NCI-H82 treated with DMSO at 0.1 percent for 48 hours (cell line): ENCODE data around the gene TRIM67.
A peak's percentile ranks its signal among the peaks of the same experiment; 100 is the strongest.
"Not testable (repeated sequence)": the region's sequence is repeated elsewhere in the genome, so short reads cannot be mapped to it uniquely, and the experiment has no call there.

Experiments
- DNase-seq: peaks from one replicate; lab custom pipeline; 2025; ENCODE audit not compliant: unreplicated experiment; lab: John Stamatoyannopoulos, UW

TRIM67 gene

GRCh38 chr1:231203259-231204057 is 41.6 kb downstream of the TRIM67 start:
- no peak for DNase-seq

GRCh38 chr1:231206856-231207255 is 45.0 kb downstream of the TRIM67 start:
- DNase-seq, result no peak

- DNase-seq, result no peak
Measured at GRCh38 chr1:231207437-231207836, 45.6 kb downstream of the TRIM67 start.

- DNase-seq, result no peak
Measured at GRCh38 chr1:231208980-231209379, 47.1 kb downstream of the TRIM67 start.

- no peak for DNase-seq
Measured at GRCh38 chr1:231209531-231209930, 47.7 kb downstream of the TRIM67 start.

GRCh38 chr1:231210126-231210525 is 48.3 kb downstream of the TRIM67 start:
- DNase-seq, result no peak

- peak; percentile 67 for DNase-seq
Measured at GRCh38 chr1:231211005-231211857, 49.4 kb downstream of the TRIM67 start.

GRCh38 chr1:231212301-231212700 is 50.4 kb downstream of the TRIM67 start:
- not testable (repeated sequence) for DNase-seq

GRCh38 chr1:231213831-231214573 is 52.1 kb downstream of the TRIM67 start:
- no peak for DNase-seq

- no peak for DNase-seq
Measured at GRCh38 chr1:231214918-231215680, 53.2 kb downstream of the TRIM67 start.

- no peak for DNase-seq
Measured at GRCh38 chr1:231215681-231216385, 54.0 kb downstream of the TRIM67 start.

GRCh38 chr1:231216498-231216897 is 54.6 kb downstream of the TRIM67 start:
- DNase-seq, result no peak

GRCh38 chr1:231217056-231217455 is 55.2 kb downstream of the TRIM67 start:
- DNase-seq, result no peak

GRCh38 chr1:231218078-231218477 is 56.2 kb downstream of the TRIM67 start:
- no peak for DNase-seq

GRCh38 chr1:231219422-231220401 is 57.9 kb downstream of the TRIM67 start:
- no peak for DNase-seq

GRCh38 chr1:231220801-231221200 is 58.9 kb downstream of the TRIM67 start:
- no peak for DNase-seq

GRCh38 chr1:231226156-231226555 is 64.3 kb downstream of the TRIM67 start:
- DNase-seq, result no peak

- DNase-seq, result no peak
Measured at GRCh38 chr1:231231511-231231910, 69.7 kb downstream of the TRIM67 start.
